Activated naive CD8-positive, alpha-beta T cell treated with anti-CD3 and anti-CD28 coated beads, Interleukin-2, amount 10 ng/mL, durations not matched to agents 7 days and 5 days (primary cell): Measurements from ENCODE around the gene AKR1A1. TPM values are rescaled to one million over a fixed set of nuclear protein-coding genes. Genes with fewer than 3 reads are reported as not detected.

ENCODE experiments used
- ATAC-seq: fragments of 150-1000 bp; cut with Tn5 transposase; one replicate; pipeline ENCODE4 v1.10.0; 2021; ENCODE audit warnings: low read depth, moderate library complexity
- POLR2A ChIA-PET: fragments of 350-600 bp; sonication (Branson Sonifier 250); formaldehyde crosslinking; loops from one replicate; lab custom pipeline; 2021; ENCODE audit warnings: antibody characterized with exemption; lab: Charles Lee
- DNase-seq: peaks from one replicate; pipeline ENCODE4 v3.0.0; 2021
- H3K27ac Mint-ChIP-seq: one replicate; pipeline ENCODE4 v1.8.0; 2022; ENCODE audit warnings: mild to moderate bottlenecking, mixed read lengths
- H3K27me3 Mint-ChIP-seq: one replicate; pipeline ENCODE4 v1.8.0; 2022; ENCODE audit warnings: mild to moderate bottlenecking, moderate library complexity, mixed read lengths
- H3K36me3 Mint-ChIP-seq: one replicate; pipeline ENCODE4 v1.8.0; 2021; ENCODE audit warnings: mild to moderate bottlenecking, mixed read lengths
- H3K4me1 Mint-ChIP-seq: one replicate; pipeline ENCODE4 v1.8.0; 2021; ENCODE audit warnings: mixed read lengths
- H3K4me3 Mint-ChIP-seq: one replicate; pipeline ENCODE4 v1.8.0; 2022; ENCODE audit warnings: mild to moderate bottlenecking, moderate library complexity, mixed read lengths
- H3K9me3 Mint-ChIP-seq: one replicate; pipeline ENCODE4 v1.8.0; 2021; ENCODE audit warnings: mixed read lengths
- total RNA-seq, 2 experiments: library from RNA; stranded (reverse); gene quantifications; one replicate each; pipeline ENCODE4 v1.2.3, GENCODE V29; 2021

AKR1A1 gene
- total RNA-seq, 2 experiments from 2014 or later = 102 to 116 TPM

DNA sequence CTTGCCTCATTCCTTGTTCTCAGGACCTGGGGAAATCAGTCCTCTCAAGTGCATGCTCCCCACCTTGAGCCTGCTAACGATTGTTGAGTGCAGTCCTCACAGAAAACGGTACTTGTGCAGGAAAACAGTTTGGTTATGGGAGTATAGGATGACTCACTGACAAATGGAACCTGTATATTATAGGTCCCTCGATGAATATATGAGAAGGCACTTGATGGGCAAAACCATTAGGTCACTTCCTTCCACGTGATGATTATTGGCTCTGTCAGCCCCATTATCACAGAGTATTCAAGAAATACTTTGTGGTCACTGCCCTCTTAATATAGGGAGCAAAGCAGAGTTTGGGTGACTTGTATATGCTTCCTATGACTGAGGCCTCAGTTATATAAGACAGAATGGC, 67.0 kb downstream of the AKR1A1 start:
- H3K27me3 Mint-ChIP-seq = no peaks in the 10 kb centered on the region
- H3K36me3 Mint-ChIP-seq = peaks cover 33% of the 10 kb centered on the region
- no peak overlapping the region for H3K4me3 Mint-ChIP-seq
- H3K27ac Mint-ChIP-seq = no peak overlapping the region
- DNase-seq (no peak), ATAC-seq (no peak)
- no peaks in the 10 kb centered on the region for H3K9me3 Mint-ChIP-seq
- no peaks in the 10 kb centered on the region for H3K4me1 Mint-ChIP-seq
- POLR2A ChIA-PET = no interaction called here

- no peaks in the 10 kb centered on the region for H3K9me3 Mint-ChIP-seq
- ATAC-seq (no peak), DNase-seq (no peak)
- POLR2A ChIA-PET = no interaction called here
- H3K4me3 Mint-ChIP-seq = no peak overlapping the region
- no peaks in the 10 kb centered on the region for H3K27me3 Mint-ChIP-seq
- H3K4me1 Mint-ChIP-seq = no peaks in the 10 kb centered on the region
- H3K36me3 Mint-ChIP-seq = peaks cover 31% of the 10 kb centered on the region
- H3K27ac Mint-ChIP-seq = peak overlapping the region; percentile 21
These were observed 68.7 kb downstream of the AKR1A1 start for GRCh38 chr1:45619149-45619921.

Other genes with a start within 250 kb of the AKR1A1 start
- 10 to 100 TPM in 1 of 2 experiments, 1 to 10 TPM in 1; 8.4 to 10.3 TPM for gene HPDL, start 223.9 kb upstream of the AKR1A1 start, total RNA-seq
- gene TOE1, start 210.7 kb upstream of the AKR1A1 start, total RNA-seq = 10 to 100 TPM; 20.4 to 22.2 TPM
- gene MUTYH, start 210.4 kb upstream of the AKR1A1 start, total RNA-seq = 10 to 100 TPM; 59.9 to 68.8 TPM
- gene TESK2, start 59.7 kb upstream of the AKR1A1 start, total RNA-seq = 1 to 10 TPM; 5.8 to 6.5 TPM
- 10 to 100 TPM; 10.3 to 13.0 TPM for gene CCDC163, start 50.8 kb upstream of the AKR1A1 start, total RNA-seq
- 1 to 10 TPM; 4.9 to 8.3 TPM for gene MMACHC, start 50.5 kb upstream of the AKR1A1 start, total RNA-seq
- gene PRDX1, start 28.9 kb upstream of the AKR1A1 start, total RNA-seq = 100 to 1,000 TPM; 159 to 180 TPM
- gene NASP, start 33.2 kb downstream of the AKR1A1 start, total RNA-seq = 100 to 1,000 TPM; 184 to 188 TPM
- 1 to 10 TPM; 4.4 TPM for gene CCDC17, start 73.2 kb downstream of the AKR1A1 start, total RNA-seq
- 100 to 1,000 TPM; 134 to 138 TPM for gene GPBP1L1, start 135.7 kb downstream of the AKR1A1 start, total RNA-seq
- 10 to 100 TPM; 21.8 to 22.4 TPM for gene TMEM69, start 137.4 kb downstream of the AKR1A1 start, total RNA-seq
- gene IPP, start 199.8 kb downstream of the AKR1A1 start, total RNA-seq = 10 to 100 TPM; 13.4 to 14.3 TPM